Measurements from ENCODE around the gene CMTM2. TPM values are rescaled to one million over a fixed set of nuclear protein-coding genes. Genes with fewer than 3 reads are reported as not detected.

The CMTM2 gene
- total RNA-seq, 1 experiment from 2014 or later = not detected

- Histone ChIP-seq H3K4me1 (ENCODE audit: control insufficient read depth, insufficient read depth, low read length) (no peaks in the 10 kb centered on the region), H3K9me3 (ENCODE audit: control insufficient read depth, insufficient read depth, low read depth, low read length) (no peaks in the 10 kb centered on the region), H3K4me3 (ENCODE audit: low read depth in 2 of 2, low read length in 2 of 2) (no peak overlapping the region), H3K27me3 (ENCODE audit: control insufficient read depth, insufficient read depth, low read length) (no peaks in the 10 kb centered on the region), H3K27ac (ENCODE audit: low read length) (no peak overlapping the region), H3K36me3 (ENCODE audit: control insufficient read depth, insufficient read depth, low read length) (no peaks in the 10 kb centered on the region)
- in situ Hi-C loops (cut with HindIII; ENCODE audit: low pct_unique_long_range_greater_than_20kb, low sequenced_read_pairs) = no loop called here
- no peak for TF ChIP-seq SIN3A (IDR thresholded peaks at IDR 0.05; ENCODE audit: borderline replicate concordance, insufficient read depth, low read depth, low read length)
- TF ChIP-seq REST (IDR thresholded peaks at IDR 0.05; ENCODE audit: insufficient read depth in 1 of 2, low read depth in 2 of 2, low read length in 1 of 2) = no peak
- TF ChIP-seq POLR2AphosphoS5 (IDR thresholded peaks at IDR 0.05; ENCODE audit: low read depth, low read length) = no peak
- TF ChIP-seq CTCF (IDR thresholded peaks at IDR 0.05) = no peak
- TF ChIP-seq TCF7L2 (IDR thresholded peaks at IDR 0.05; ENCODE audit: low read depth, low read length) = no peak
- intact Hi-C loops (cut with micrococcal nuclease; ENCODE audit: unreplicated experiment) = no loop called here
- ATAC-seq (no peak), DNase-seq (ENCODE audit: low read depth, low spot score) (no peak)
- POLR2A ChIA-PET = no interaction called here
- CTCF ChIA-PET = no interaction called here
- BruUV-seq (replicated peaks) = no TSS peak
These were observed 11.8 kb downstream of the CMTM2 start for GRCh38 chr16:66591018-66591417.

- TF ChIP-seq POLR2AphosphoS5 (IDR thresholded peaks at IDR 0.05; ENCODE audit: low read depth, low read length) (no peak), CTCF (IDR thresholded peaks at IDR 0.05) (no peak)
- H3K36me3 ChIP-seq (ENCODE audit: control insufficient read depth, insufficient read depth, low read length) = no peaks in the 10 kb centered on the region
- BruUV-seq (replicated peaks) = no TSS peak
- no peaks in the 10 kb centered on the region for H3K9me3 ChIP-seq (ENCODE audit: control insufficient read depth, insufficient read depth, low read depth, low read length)
- in situ Hi-C loops (cut with HindIII; ENCODE audit: low pct_unique_long_range_greater_than_20kb, low sequenced_read_pairs) (no loop called here), intact Hi-C loops (cut with micrococcal nuclease; ENCODE audit: unreplicated experiment) (no loop called here)
- ChIA-PET POLR2A (no interaction called here), CTCF (no interaction called here)
- no peaks in the 10 kb centered on the region for H3K4me1 ChIP-seq (ENCODE audit: control insufficient read depth, insufficient read depth, low read length)
- ATAC-seq (no peak), DNase-seq (ENCODE audit: low read depth, low spot score) (no peak)
- no peak overlapping the region for H3K4me3 ChIP-seq (ENCODE audit: low read depth in 2 of 2, low read length in 2 of 2)
- H3K27me3 ChIP-seq (ENCODE audit: control insufficient read depth, insufficient read depth, low read length) = no peaks in the 10 kb centered on the region
- no peak overlapping the region for H3K27ac ChIP-seq (ENCODE audit: low read length)
These were observed 13.0 kb downstream of the CMTM2 start for GRCh38 chr16:66592241-66592640.

- TF ChIP-seq CTCF (IDR thresholded peaks at IDR 0.05) (no peak), TCF7L2 (IDR thresholded peaks at IDR 0.05; ENCODE audit: low read depth, low read length) (no peak), SIN3A (IDR thresholded peaks at IDR 0.05; ENCODE audit: borderline replicate concordance, insufficient read depth, low read depth, low read length) (no peak), POLR2AphosphoS5 (IDR thresholded peaks at IDR 0.05; ENCODE audit: low read depth, low read length) (no peak), REST (IDR thresholded peaks at IDR 0.05; ENCODE audit: insufficient read depth in 1 of 2, low read depth in 2 of 2, low read length in 1 of 2) (no peak)
- ATAC-seq (no peak), DNase-seq (ENCODE audit: low read depth, low spot score) (no peak)
- in situ Hi-C loops (cut with HindIII; ENCODE audit: low pct_unique_long_range_greater_than_20kb, low sequenced_read_pairs) = no loop called here
- Histone ChIP-seq H3K36me3 (ENCODE audit: control insufficient read depth, insufficient read depth, low read length) (no peaks in the 10 kb centered on the region), H3K4me1 (ENCODE audit: control insufficient read depth, insufficient read depth, low read length) (no peaks in the 10 kb centered on the region), H3K27ac (ENCODE audit: low read length) (no peak overlapping the region), H3K27me3 (ENCODE audit: control insufficient read depth, insufficient read depth, low read length) (no peaks in the 10 kb centered on the region), H3K9me3 (ENCODE audit: control insufficient read depth, insufficient read depth, low read depth, low read length) (no peaks in the 10 kb centered on the region), H3K4me3 (ENCODE audit: low read depth in 2 of 2, low read length in 2 of 2) (no peak overlapping the region)
- ChIA-PET CTCF (no interaction called here), POLR2A (no interaction called here)
- BruUV-seq (replicated peaks) = no TSS peak
- intact Hi-C loops (cut with micrococcal nuclease; ENCODE audit: unreplicated experiment) = no loop called here
These were observed 13.6 kb downstream of the CMTM2 start for GRCh38 chr16:66592814-66593213.

Measured in Panc1 (cell line).